ENCODE results near the gene DTX3. TPM values are rescaled to one million over a fixed set of nuclear protein-coding genes. Genes with fewer than 3 reads are reported as not detected.

The DTX3 gene
- total RNA-seq, 2 experiments from 2014 or later, result 15.4 to 17.8 TPM

DNA sequence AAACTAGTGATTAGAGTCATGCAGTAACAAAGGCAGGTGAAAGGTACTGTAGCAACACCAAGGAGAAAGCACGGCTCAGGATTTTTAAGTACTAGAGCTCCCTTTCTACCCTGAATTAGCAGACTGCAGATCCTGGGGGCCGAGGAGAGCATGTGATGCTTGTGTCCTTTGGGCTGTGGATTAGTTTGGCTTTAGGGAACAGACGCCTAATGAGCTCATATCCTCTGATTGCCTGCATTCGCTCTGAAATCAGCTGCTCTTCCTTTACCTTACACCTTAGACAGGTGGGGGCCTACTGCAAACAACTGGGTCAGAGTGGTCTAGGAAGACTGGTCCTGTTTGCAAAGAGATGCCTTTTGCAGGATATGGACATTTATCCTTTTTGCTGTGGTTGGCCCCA lies 11.4 kb upstream of the DTX3 start:
- Mint-ChIP-seq H3K27ac (no peak overlapping the region), H3K4me1 (ENCODE audit: low read depth) (peaks cover 28% of the 10 kb centered on the region), H3K9me3 (ENCODE audit: insufficient read depth) (no peaks in the 10 kb centered on the region), H3K36me3 (ENCODE audit: low read depth) (peaks cover 28% of the 10 kb centered on the region), H3K4me3 (no peak overlapping the region), H3K27me3 (ENCODE audit: low read depth) (no peaks in the 10 kb centered on the region)
- CTCF ChIA-PET, result interaction anchor here (1.1 to 4.8 kb wide), 9 partner anchors 10 to 163 kb away, joined by 3 to 49 read pairs (median 4); no protein-coding TSS in a partner anchor
- DNase-seq (no peak), ATAC-seq (no peak)
- POLR2A ChIA-PET, result interaction anchor here (0.6 to 1.3 kb wide), 2 partner anchors 10 to 12 kb away, joined by 3 to 5 read pairs; no protein-coding TSS in a partner anchor

DNA sequence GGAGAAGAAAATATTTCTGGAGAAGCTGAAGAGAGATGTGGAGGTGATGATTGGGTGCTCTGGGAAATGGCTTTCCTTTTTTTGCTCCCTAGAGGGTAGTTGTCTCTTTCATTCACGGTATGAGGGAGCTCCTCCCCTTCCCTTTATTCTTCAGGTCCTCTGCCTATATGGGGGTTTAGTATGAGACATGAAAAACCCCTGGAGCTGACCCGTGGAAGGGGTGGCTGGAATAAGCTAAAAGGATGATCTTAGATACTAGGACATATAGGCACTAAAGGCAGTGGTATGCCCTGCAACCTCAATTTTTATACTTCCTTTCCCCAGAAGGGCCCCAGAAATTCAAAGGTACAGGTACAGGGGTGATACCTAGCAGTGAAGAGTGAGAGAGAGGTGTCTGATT lies 4.2 kb upstream of the DTX3 start:
- Mint-ChIP-seq H3K27ac (no peak overlapping the region), H3K36me3 (ENCODE audit: low read depth) (peaks cover 53% of the 10 kb centered on the region), H3K9me3 (ENCODE audit: insufficient read depth) (no peaks in the 10 kb centered on the region), H3K4me1 (ENCODE audit: low read depth) (peaks cover 19% of the 10 kb centered on the region), H3K27me3 (ENCODE audit: low read depth) (no peaks in the 10 kb centered on the region), H3K4me3 (no peak overlapping the region)
- POLR2A ChIA-PET, result interaction anchor here (0.5 to 0.9 kb wide), 3 partner anchors 9 to 173 kb away, joined by 3 to 4 read pairs (median 3); partner anchors contain the start of gene PIP4K2C
- DNase-seq, result no peak
- CTCF ChIA-PET, result interaction anchor here (0.8 to 1.8 kb wide), 4 partner anchors 9 to 33 kb away, joined by 3 to 8 read pairs (median 4); partner anchors contain the start of gene B4GALNT1
- ATAC-seq, result no peak

DNA sequence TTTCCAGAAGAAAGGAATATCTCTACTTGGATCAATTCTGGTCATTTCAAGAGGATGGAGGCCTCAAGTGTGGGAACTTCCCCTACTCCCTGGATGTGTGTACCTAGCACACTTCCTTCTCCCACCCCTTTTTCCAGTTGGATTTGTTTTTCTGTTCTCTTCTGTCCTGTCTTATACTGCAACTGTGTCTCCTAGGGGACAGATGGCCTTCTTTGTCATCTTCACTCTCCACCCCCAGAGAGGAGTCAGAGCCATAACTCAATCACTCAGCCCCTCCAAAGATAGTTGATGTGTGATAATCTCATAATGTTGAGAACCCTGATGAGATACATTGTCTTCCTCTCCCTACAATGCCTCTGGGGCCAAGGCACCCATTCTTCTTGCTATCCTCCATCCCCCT lies 2.1 kb upstream of the DTX3 start:
- ATAC-seq (no peak), DNase-seq (no peak)
- ChIA-PET CTCF (interaction anchor here (1.5 to 1.7 kb wide), 2 partner anchors 19 to 20 kb away, joined by 4 to 8 read pairs; no protein-coding TSS in a partner anchor), POLR2A (no interaction called here)
- Mint-ChIP-seq H3K4me1 (ENCODE audit: low read depth) (peaks cover 24% of the 10 kb centered on the region), H3K27me3 (ENCODE audit: low read depth) (no peaks in the 10 kb centered on the region), H3K27ac (no peak overlapping the region), H3K9me3 (ENCODE audit: insufficient read depth) (no peaks in the 10 kb centered on the region), H3K4me3 (no peak overlapping the region), H3K36me3 (ENCODE audit: low read depth) (peaks cover 42% of the 10 kb centered on the region)

DNA sequence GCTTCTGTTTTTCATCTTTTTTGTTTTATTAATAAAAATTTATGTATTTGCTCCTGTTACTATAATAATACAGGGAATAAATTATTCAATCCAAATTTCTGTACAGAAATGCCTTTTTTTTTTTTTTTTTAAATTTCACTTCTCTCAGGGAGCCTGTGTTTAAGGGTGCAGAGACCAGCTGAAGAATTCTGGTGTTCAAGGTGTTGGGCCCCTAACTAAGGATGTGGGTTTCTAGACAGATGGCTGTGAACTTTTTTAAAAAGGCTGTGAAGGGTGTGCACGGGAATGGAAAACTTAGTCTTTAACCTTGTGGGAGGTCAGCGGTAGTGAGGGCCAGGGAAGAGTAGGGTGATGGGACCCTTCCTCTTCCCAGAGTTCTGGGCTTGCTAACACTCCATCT lies 1.3 kb upstream of the DTX3 start:
- ATAC-seq, result no peak
- peaks cover 24% of the 10 kb centered on the region for H3K4me1 Mint-ChIP-seq (ENCODE audit: low read depth)
- CTCF ChIA-PET, result interaction anchor here (1.5 to 1.7 kb wide), 2 partner anchors 19 to 20 kb away, joined by 4 to 8 read pairs; no protein-coding TSS in a partner anchor

DNA sequence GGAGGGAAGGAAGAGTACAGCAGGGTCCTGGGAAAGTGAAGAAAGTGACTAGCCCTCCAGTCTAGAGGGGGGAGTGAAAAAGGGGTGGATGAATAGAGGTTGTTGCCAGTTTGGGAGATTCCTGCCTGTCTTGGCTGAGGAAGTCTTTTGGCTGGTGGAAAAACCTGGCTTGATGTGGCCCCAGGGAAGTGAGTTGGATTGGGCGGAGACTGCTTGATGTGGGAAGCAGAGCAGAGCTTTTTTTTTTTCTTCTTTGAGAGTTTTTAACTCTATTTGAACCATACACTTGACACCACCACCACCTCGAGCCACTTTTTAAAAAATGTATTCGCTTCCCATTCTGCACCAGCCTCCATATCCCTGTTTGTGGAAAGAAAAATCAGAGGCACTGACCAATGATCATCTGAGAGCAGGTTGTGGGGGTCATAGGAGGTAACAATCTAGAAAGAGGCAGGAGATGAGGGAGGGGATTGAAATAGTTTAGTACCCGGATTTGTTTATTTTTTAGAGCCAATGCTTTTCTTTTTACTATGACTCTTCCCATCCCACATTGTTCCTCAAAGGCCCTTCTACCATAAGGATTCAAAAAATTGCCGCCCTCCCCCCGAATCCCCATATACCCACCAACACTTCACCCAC lies 690 bp upstream of the DTX3 start:
- CTCF ChIA-PET, result interaction anchor here (1.5 to 1.7 kb wide), 2 partner anchors 19 to 20 kb away, joined by 4 to 8 read pairs; no protein-coding TSS in a partner anchor
- H3K36me3 Mint-ChIP-seq (ENCODE audit: low read depth), result peaks cover 35% of the 10 kb centered on the region
- POLR2A ChIA-PET, result no interaction called here
- no peak for DNase-seq
- H3K4me1 Mint-ChIP-seq (ENCODE audit: low read depth), result peaks cover 24% of the 10 kb centered on the region
- H3K9me3 Mint-ChIP-seq (ENCODE audit: insufficient read depth), result no peaks in the 10 kb centered on the region
- no peaks in the 10 kb centered on the region for H3K27me3 Mint-ChIP-seq (ENCODE audit: low read depth)
- H3K27ac Mint-ChIP-seq, result peak overlapping the region; percentile 73
- peak overlapping the region; percentile 73 for H3K4me3 Mint-ChIP-seq
- no peak for ATAC-seq

More for the DNA sequence above, 1.3 kb upstream of the DTX3 start:
- Mint-ChIP-seq H3K9me3 (ENCODE audit: insufficient read depth) (no peaks in the 10 kb centered on the region), H3K27ac (peak overlapping the region; percentile 73), H3K36me3 (ENCODE audit: low read depth) (peaks cover 38% of the 10 kb centered on the region), H3K27me3 (ENCODE audit: low read depth) (no peaks in the 10 kb centered on the region), H3K4me3 (no peak overlapping the region)
- no peak for DNase-seq
- POLR2A ChIA-PET, result no interaction called here

DNA sequence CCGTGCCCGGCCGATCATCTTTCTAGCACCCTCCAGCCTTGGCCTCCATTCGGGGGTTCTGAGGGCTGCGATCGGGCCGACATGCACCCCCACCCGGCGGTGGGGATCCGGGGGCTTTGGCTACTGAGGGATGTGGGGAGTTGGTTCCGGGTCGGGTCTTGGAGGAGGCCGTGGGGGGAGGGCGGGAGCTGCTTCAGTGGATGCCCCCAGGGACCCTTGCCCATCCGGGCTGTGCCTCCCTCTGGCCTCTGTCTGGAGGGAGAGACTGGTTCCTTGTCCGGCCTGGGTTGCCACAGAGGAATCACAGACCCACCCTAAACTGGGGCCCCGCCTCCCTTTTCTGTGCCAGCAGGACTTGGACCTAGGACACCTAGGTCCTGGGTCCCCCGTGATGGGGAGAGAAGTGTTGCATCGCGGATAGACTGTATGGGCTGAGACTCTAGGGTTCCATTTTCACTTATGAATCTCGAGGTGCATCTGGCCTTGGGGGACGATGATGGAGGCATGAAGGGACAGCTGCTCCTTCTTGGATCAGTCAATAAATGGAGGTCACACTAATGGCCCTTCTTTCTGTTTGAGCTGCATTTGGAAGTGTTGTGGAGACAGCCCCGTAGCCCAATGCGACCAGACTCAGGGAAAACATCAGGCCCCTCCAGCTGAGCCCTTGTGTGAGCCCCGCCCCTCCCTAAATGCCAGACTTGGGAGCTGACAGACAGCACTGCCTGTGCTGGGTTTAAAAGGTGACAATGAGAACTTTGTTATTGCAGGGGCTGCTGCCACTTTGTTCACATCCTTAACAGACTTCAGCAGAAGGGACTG lies 577 bp downstream of the DTX3 start:
- CTCF ChIA-PET, result interaction anchor here (1.3 to 3.3 kb wide), 6 partner anchors 9 to 40 kb away, joined by 3 to 20 read pairs (median 4); no protein-coding TSS in a partner anchor
- POLR2A ChIA-PET, result interaction anchor here (0.5 to 1.4 kb wide), 5 partner anchors 10 to 118 kb away, joined by 3 to 5 read pairs (median 3); no protein-coding TSS in a partner anchor

DNA sequence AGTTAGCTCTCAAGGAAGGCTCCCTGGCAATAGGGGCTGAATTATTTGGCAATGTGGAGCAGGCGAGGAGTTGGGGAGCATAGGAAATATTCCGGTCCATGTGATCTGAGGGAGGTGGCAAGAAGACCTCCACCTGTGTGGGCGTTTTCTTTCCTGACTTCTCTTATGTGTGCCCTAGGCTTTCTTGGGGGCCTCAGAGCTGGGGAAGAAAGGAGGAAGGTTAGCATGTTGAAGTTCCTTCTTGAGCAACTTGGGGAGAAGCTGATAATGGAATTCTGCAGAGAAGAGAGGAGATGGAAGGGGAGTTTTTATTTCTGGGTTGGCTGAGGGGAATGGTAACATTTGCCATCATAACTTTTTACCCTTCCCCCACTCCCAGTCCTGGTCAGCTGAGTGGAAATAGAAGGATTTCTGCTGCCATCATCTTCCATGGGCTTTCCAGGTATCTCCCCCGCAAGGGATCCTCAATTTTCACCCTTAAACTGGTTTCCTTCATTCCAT lies 1.2 kb downstream of the DTX3 start:
- Mint-ChIP-seq H3K36me3 (ENCODE audit: low read depth) (peaks cover 18% of the 10 kb centered on the region), H3K27me3 (ENCODE audit: low read depth) (peaks cover 5% of the 10 kb centered on the region), H3K9me3 (ENCODE audit: insufficient read depth) (no peaks in the 10 kb centered on the region), H3K27ac (no peak overlapping the region), H3K4me1 (ENCODE audit: low read depth) (peaks cover 30% of the 10 kb centered on the region), H3K4me3 (peak overlapping the region; percentile 76)
- DNase-seq (no peak), ATAC-seq (no peak)
- ChIA-PET CTCF (interaction anchor here (1.3 to 3.3 kb wide), 6 partner anchors 8 to 40 kb away, joined by 3 to 20 read pairs (median 4); no protein-coding TSS in a partner anchor), POLR2A (interaction anchor here (0.8 to 1.4 kb wide), 4 partner anchors 9 to 15 kb away, joined by 3 to 5 read pairs (median 4); no protein-coding TSS in a partner anchor)

More for the DNA sequence above, 577 bp downstream of the DTX3 start:
- no peaks in the 10 kb centered on the region for H3K9me3 Mint-ChIP-seq (ENCODE audit: insufficient read depth)
- ATAC-seq, result peak; percentile 52
- peaks cover 24% of the 10 kb centered on the region for H3K36me3 Mint-ChIP-seq (ENCODE audit: low read depth)
- peaks cover 24% of the 10 kb centered on the region for H3K4me1 Mint-ChIP-seq (ENCODE audit: low read depth)
- H3K27me3 Mint-ChIP-seq (ENCODE audit: low read depth), result peaks cover under 1% of the 10 kb centered on the region
- peak overlapping the region; percentile 76 for H3K4me3 Mint-ChIP-seq
- H3K27ac Mint-ChIP-seq, result peak overlapping the region; percentile 71
- DNase-seq, result no peak

DNA sequence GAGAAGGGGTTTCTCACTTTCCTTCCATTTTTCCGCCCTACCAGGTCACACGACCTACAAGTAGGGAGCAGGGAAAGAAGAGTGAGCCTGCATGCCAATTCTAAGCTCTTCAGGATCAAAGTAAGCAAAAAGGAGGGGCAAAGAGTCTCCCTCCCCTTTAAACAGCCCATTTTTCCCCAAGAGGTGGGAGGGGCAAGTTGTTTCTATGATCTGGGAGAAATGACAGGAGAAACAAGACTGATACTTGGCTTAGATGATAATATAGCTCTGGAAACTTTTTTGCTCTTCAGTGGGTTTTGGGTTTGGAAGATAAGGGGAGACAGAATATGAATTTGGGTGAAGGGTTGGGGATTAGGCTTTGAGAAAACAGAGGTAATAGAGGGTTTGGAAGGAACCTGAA lies 1.8 kb downstream of the DTX3 start:
- H3K9me3 Mint-ChIP-seq (ENCODE audit: insufficient read depth), result no peaks in the 10 kb centered on the region
- peaks cover 5% of the 10 kb centered on the region for H3K27me3 Mint-ChIP-seq (ENCODE audit: low read depth)
- CTCF ChIA-PET, result interaction anchor here (1.3 to 3.3 kb wide), 5 partner anchors 8 to 39 kb away, joined by 3 to 20 read pairs (median 5); no protein-coding TSS in a partner anchor
- peaks cover 14% of the 10 kb centered on the region for H3K36me3 Mint-ChIP-seq (ENCODE audit: low read depth)
- H3K27ac Mint-ChIP-seq, result no peak overlapping the region
- peaks cover 31% of the 10 kb centered on the region for H3K4me1 Mint-ChIP-seq (ENCODE audit: low read depth)
- DNase-seq, result no peak
- no peak for ATAC-seq
- POLR2A ChIA-PET, result interaction anchor here (1.4 kb wide), 1 partner anchor 13 kb away, joined by 5 read pairs; no protein-coding TSS in a partner anchor
- H3K4me3 Mint-ChIP-seq, result no peak overlapping the region

DNA sequence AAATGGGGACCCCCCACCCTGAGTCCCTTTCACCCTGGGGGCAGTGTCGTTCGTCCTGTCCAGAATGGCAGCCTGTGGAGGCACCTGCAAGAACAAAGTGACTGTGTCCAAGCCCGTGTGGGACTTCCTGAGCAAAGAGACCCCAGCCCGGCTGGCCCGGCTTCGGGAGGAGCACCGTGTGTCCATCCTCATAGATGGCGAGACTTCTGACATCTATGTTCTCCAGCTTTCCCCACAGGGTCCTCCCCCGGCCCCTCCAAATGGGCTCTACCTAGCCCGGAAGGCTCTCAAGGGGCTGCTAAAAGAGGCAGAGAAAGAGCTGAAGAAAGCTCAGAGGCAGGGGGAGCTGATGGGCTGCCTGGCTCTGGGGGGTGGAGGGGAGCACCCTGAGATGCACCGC lies 2.2 kb downstream of the DTX3 start:
- peaks cover 31% of the 10 kb centered on the region for H3K4me1 Mint-ChIP-seq (ENCODE audit: low read depth)
- peaks cover 9% of the 10 kb centered on the region for H3K36me3 Mint-ChIP-seq (ENCODE audit: low read depth)
- no peak overlapping the region for H3K4me3 Mint-ChIP-seq
- POLR2A ChIA-PET, result no interaction called here
- DNase-seq, result no peak
- no peaks in the 10 kb centered on the region for H3K9me3 Mint-ChIP-seq (ENCODE audit: insufficient read depth)
- no peak for ATAC-seq
- H3K27ac Mint-ChIP-seq, result no peak overlapping the region
- peaks cover 6% of the 10 kb centered on the region for H3K27me3 Mint-ChIP-seq (ENCODE audit: low read depth)
- CTCF ChIA-PET, result interaction anchor here (2.6 to 3.3 kb wide), 2 partner anchors 14 to 23 kb away, joined by 13 to 20 read pairs; no protein-coding TSS in a partner anchor

DNA sequence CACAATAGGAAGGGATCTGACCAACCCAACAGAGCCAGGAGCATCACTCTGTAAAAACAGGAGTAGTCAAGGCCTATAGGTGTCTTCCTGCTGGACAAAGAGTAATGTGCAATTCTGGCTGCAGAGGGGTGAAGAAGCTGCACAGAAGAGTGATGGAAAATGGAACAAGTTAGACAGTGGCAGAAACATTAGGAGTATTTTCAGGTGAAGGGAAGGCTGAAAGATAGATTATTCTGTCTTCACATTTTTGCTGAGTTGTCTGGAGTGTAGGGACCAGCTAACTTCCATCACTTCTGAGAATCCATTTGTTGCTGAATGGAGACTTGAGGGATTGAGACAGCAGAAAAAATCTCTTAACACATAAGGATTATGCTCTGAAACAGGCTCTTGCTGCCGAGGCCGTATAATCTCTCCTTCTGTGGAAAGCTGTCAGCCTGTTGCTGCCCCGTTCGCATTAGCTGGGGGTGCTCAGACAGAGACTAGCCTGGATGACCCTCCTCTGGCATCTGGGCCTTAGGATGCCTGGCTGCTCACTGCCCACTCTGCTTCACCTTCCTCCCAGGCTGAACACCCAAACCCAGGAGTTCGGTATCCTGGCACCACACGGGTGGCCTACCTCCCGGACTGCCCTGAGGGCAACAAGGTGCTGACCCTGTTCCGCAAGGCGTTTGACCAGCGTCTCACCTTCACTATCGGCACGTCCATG lies 3.5 kb downstream of the DTX3 start:
- Mint-ChIP-seq H3K9me3 (ENCODE audit: insufficient read depth) (no peaks in the 10 kb centered on the region), H3K27ac (no peak overlapping the region), H3K36me3 (ENCODE audit: low read depth) (no peaks in the 10 kb centered on the region), H3K4me1 (ENCODE audit: low read depth) (peaks cover 31% of the 10 kb centered on the region), H3K4me3 (no peak overlapping the region), H3K27me3 (ENCODE audit: low read depth) (peaks cover 16% of the 10 kb centered on the region)
- DNase-seq (no peak), ATAC-seq (no peak)
- ChIA-PET CTCF (interaction anchor here (0.7 to 3.3 kb wide), 4 partner anchors 13 to 29 kb away, joined by 3 to 13 read pairs (median 4); no protein-coding TSS in a partner anchor), POLR2A (no interaction called here)
